BJ (cell line): Measurements from ENCODE around the gene PSMB3. TPM values are rescaled to one million over a fixed set of nuclear protein-coding genes. Genes with fewer than 3 reads are reported as not detected.
"Not testable (repeated sequence)": the region's sequence is repeated elsewhere in the genome, so short reads cannot be mapped to it uniquely, and the experiment has no call there.

Experiments used
- CTCF ChIA-PET: fragments of 350-600 bp; formaldehyde crosslinking; extraction: SDS; loops from one replicate; lab custom pipeline; 2021; ENCODE audit warnings: antibody characterized with exemption, inconsistent platforms; lab: Yijun Ruan, JAX
- POLR2A ChIA-PET: fragments of 300-600 bp; sonication (Branson Sonifier 250); formaldehyde crosslinking; extraction: SDS; loops from one replicate; lab custom pipeline; 2021; ENCODE audit warnings: antibody characterized with exemption; lab: Charles Lee
- DNase-seq: peaks from one replicate; pipeline ENCODE4 v3.0.0-alpha.2; 2011; ENCODE audit warnings: low read depth
- H3K27me3 ChIP-seq: 2 replicates; pipeline ENCODE4 v1.6.0; 2011; ENCODE audit warnings: low read length; ENCODE audit not compliant: control insufficient read depth, insufficient read depth
- H3K36me3 ChIP-seq: 2 replicates; pipeline ENCODE4 v1.5.1; 2011; ENCODE audit warnings: low read length; ENCODE audit not compliant: control insufficient read depth, insufficient read depth
- H3K4me3 ChIP-seq: 2 replicates; pipeline ENCODE4 v1.5.1; 2011; ENCODE audit warnings: low read depth, mild to moderate bottlenecking, control low read depth, low read length
- polyA plus RNA-seq: library from polyadenylated mRNA; depleted of rRNA; stranded (reverse); fragments of >200 nt; gene quantifications from 2 replicates; pipeline ENCODE4 v1.2.3, GENCODE V29; 2011
- TF ChIP-seq, protein P1 (sequence below): IDR thresholded peaks from 2 replicates; pipeline ENCODE4 v1.5.1; 2011; ENCODE audit warnings: low read depth, mild to moderate bottlenecking, control low read depth, inconsistent platforms, low read length, moderate library complexity; ENCODE audit not compliant: insufficient read depth

PSMB3 gene
- polyA plus RNA-seq, 1 experiment = 337 TPM

- ChIA-PET POLR2A (no interaction called here), CTCF (interaction anchor here (0.6 to 1.2 kb wide), 2 partner anchors 11 to 16 kb away, joined by 3 to 4 read pairs; no protein-coding TSS in a partner anchor)
- Histone ChIP-seq H3K27me3 (no peaks in the 10 kb centered on the region), H3K36me3 (peaks cover 24% of the 10 kb centered on the region), H3K4me3 (no peak overlapping the region)
- no peak for DNase-seq
- TF ChIP-seq, protein P1, sequence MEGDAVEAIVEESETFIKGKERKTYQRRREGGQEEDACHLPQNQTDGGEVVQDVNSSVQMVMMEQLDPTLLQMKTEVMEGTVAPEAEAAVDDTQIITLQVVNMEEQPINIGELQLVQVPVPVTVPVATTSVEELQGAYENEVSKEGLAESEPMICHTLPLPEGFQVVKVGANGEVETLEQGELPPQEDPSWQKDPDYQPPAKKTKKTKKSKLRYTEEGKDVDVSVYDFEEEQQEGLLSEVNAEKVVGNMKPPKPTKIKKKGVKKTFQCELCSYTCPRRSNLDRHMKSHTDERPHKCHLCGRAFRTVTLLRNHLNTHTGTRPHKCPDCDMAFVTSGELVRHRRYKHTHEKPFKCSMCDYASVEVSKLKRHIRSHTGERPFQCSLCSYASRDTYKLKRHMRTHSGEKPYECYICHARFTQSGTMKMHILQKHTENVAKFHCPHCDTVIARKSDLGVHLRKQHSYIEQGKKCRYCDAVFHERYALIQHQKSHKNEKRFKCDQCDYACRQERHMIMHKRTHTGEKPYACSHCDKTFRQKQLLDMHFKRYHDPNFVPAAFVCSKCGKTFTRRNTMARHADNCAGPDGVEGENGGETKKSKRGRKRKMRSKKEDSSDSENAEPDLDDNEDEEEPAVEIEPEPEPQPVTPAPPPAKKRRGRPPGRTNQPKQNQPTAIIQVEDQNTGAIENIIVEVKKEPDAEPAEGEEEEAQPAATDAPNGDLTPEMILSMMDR = no peak
These were observed 33.8 kb downstream of the PSMB3 start for GRCh38 chr17:38786372-38786771.

DNA sequence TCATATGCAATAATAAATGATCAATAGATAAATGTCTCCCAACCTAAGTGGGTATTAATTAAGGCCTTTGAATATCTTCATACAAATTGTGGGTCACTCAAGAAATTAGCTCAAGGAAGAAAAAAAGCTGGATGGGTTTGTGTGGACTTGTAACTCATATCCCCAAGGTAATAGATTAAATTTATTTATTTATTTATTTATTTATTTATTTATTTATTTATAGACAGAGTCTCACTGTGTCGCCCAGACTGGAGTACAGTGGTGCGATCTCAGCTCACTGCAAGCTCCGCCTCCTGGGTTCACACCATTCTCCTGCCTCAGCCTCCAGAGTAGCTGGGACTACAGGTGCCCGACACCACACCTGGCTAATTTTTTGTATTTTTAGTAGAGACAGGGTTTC, 35.5 kb downstream of the PSMB3 start:
- DNase-seq, POLR2A ChIA-PET, H3K4me3 ChIP-seq, H3K27me3 ChIP-seq: not testable (repeated sequence)
- H3K36me3 ChIP-seq = peaks cover 18% of the 10 kb centered on the region
- CTCF ChIA-PET = interaction anchor here (0.8 kb wide), 1 partner anchor 20 kb away, joined by 4 read pairs; no protein-coding TSS in a partner anchor

DNA sequence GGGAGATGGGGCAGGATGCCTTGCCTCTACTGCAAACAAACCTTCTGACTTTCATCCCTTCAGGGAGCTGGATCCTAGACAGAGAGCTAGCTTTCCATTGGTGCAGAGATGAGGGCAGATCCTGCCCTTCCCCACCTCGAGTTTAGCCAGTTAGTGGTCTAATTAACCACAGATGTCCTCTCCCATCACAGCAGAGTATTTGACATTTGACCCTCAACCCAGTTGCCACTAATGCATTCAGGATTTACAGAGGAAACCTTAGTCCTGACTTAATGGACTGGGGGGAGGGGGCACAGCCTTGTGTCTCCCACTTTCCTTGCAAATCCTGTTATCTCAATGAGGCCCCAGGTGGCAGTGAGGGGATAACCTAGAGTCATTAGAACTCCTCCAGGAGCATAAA, 36.6 kb downstream of the PSMB3 start:
- ChIA-PET CTCF (interaction anchor here (0.9 kb wide), 1 partner anchor 8 kb away, joined by 3 read pairs; no protein-coding TSS in a partner anchor), POLR2A (no interaction called here)
- peaks cover 13% of the 10 kb centered on the region for H3K36me3 ChIP-seq
- TF ChIP-seq, protein P1 = no peak
- no peak overlapping the region for H3K4me3 ChIP-seq
- no peaks in the 10 kb centered on the region for H3K27me3 ChIP-seq
- DNase-seq = no peak

DNA sequence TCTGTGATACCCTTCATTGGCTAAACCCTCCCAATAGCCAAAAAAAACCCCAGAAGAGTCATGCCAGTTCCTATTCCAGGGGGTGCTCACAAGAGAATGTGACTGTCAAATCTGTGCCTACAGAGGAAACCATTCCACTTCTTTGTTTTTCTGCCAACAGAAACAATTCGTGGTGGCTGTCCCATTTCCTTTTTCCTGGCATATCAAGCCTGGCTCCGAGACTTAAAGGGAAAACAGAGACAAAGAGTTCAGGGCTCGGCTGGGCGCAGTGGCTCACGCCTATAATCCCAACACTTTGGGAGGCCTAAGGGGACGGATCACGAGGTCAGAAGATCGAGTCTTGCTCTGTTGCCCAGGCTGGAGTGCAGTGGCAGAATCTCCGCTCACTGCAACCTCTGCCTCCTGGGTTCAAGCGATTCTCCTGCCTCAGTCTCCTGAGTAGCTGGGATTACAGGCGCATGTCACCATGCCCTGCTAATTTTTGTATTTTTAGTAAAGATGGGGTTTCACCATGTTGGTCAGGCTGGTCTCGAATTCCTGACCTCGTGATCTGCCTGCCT, 37.7 kb downstream of the PSMB3 start:
- H3K27me3 ChIP-seq, H3K4me3 ChIP-seq, POLR2A ChIA-PET, CTCF ChIA-PET, DNase-seq: not testable (repeated sequence)
- H3K36me3 ChIP-seq = peaks cover 11% of the 10 kb centered on the region

DNA sequence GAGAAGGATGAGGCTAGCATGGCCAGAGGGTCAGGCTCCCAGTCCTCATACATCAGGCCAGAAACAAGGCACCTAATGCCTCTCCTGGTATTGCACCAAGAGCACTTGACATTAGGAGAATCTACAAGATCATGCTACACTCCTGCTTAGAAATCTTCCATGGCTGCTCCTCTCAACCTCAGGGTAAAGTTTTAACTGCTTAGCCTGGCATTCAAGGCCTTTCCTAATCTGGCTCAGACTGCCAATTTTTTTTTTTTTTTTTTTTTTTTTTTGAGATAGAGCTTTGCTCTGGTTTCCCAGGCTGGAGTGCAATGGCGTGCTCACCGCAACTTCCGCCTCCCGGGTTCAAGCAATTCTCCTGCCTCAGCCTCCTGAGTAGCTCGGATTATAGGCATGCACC, 38.6 kb downstream of the PSMB3 start:
- H3K27me3 ChIP-seq = no peaks in the 10 kb centered on the region
- H3K4me3 ChIP-seq = no peak overlapping the region
- TF ChIP-seq, protein P1 = no peak
- no peak for DNase-seq
- H3K36me3 ChIP-seq = peaks cover 8% of the 10 kb centered on the region
- POLR2A ChIA-PET = no interaction called here
- CTCF ChIA-PET = no interaction called here

- TF ChIP-seq, protein P1 = no peak
- ChIA-PET CTCF (no interaction called here), POLR2A (interaction anchor here (0.6 kb wide), 1 partner anchor 54 kb away, joined by 5 read pairs; no protein-coding TSS in a partner anchor)
These were observed 41.7 kb downstream of the PSMB3 start for GRCh38 chr17:38794221-38794620.

More at GRCh38 chr17:38794221-38794620, 41.7 kb downstream of the PSMB3 start:
- Histone ChIP-seq H3K27me3 (no peaks in the 10 kb centered on the region), H3K36me3 (peaks cover 5% of the 10 kb centered on the region; the same call in 1 of the 2 replicates), H3K4me3 (no peak overlapping the region)
- DNase-seq = no peak
